Tibial artery (tissue), 4 donors: ENCODE results near the gene TFB1M.

Experiments
- DNase-seq, 2 donors: peaks; one replicate each; pipeline ENCODE4 v3.0.0-alpha.2; 2019
- H3K27ac ChIP-seq, 2 donors: fragments of 200-600 bp; sonication (generic) in 1 of 2; 1 replicate in 1 of 2; 2 replicates in 1 of 2; pipeline ENCODE4 v1.5.1; 2018 to 2019; ENCODE audit warnings: mild to moderate bottlenecking in 1 of 2
- H3K27me3 ChIP-seq, 2 donors: fragments of 200-600 bp; sonication (generic) in 1 of 2; one replicate each; pipeline versions ENCODE4 v1.5.1 to v1.6.0; 2016 to 2019
- H3K36me3 ChIP-seq, 3 donors: fragments of 200-600 bp; sonication (generic) in 2 of 3; one replicate each; pipeline ENCODE4 v1.5.1; 2016 to 2019; ENCODE audit warnings: mild to moderate bottlenecking in 2 of 3
- H3K4me1 ChIP-seq, 4 donors: fragments of 200-600 bp; sonication (generic) in 2 of 4; 1 replicate in 3 of 4; 2 replicates in 1 of 4; pipeline ENCODE4 v1.5.1; 2016 to 2019
- H3K4me3 ChIP-seq, 2 donors: fragments of 200-600 bp; sonication (generic) in 1 of 2; 1 replicate in 1 of 2; 2 replicates in 1 of 2; pipeline ENCODE4 v1.5.1; 2018 to 2019; ENCODE audit warnings: mild to moderate bottlenecking in 2 of 2
- H3K9me3 ChIP-seq, 3 donors: fragments of 200-600 bp; sonication (generic) in 1 of 3; one replicate each; pipeline ENCODE4 v1.5.1; 2016 to 2019
- CTCF ChIP-seq, 2 experiments: fragments of 200-600 bp in 1 of 2; fragments of 450-650 bp in 1 of 2; IDR thresholded peaks; one replicate each; pipeline ENCODE4 v1.5.1; 2017 to 2019; ENCODE audit warnings: antibody characterized with exemption in 2 of 2, mild to moderate bottlenecking in 1 of 2, moderate library complexity in 1 of 2
- intact Hi-C: fragments of 100-400 bp; cut with DNase I; formaldehyde crosslinking; loops from one replicate; pipeline ENCODE4 v1.15.0; 2023; ENCODE audit warnings: low total_unique reads

TFB1M gene

GRCh38 chr6:155351273-155352129 lies 37.2 kb upstream of the TFB1M start:
- peaks cover 0 to 21% (median 19%) of the 10 kb centered on the region in 3 donors for H3K9me3 ChIP-seq
- TF ChIP-seq CTCF (IDR thresholded peaks at IDR 0.05) = no peak
- H3K36me3 ChIP-seq = no peaks in the 10 kb centered on the region
- H3K4me3 ChIP-seq = no peak overlapping the region
- intact Hi-C loops = no loop called here
- no peak for DNase-seq
- no peaks in the 10 kb centered on the region for H3K27me3 ChIP-seq
- no peak overlapping the region for H3K27ac ChIP-seq
- no peaks in the 10 kb centered on the region for H3K4me1 ChIP-seq

GRCh38 chr6:155349956-155350355 lies 35.7 kb upstream of the TFB1M start:
- Histone ChIP-seq H3K36me3 (no peaks in the 10 kb centered on the region), H3K27me3 (no peaks in the 10 kb centered on the region), H3K9me3 (peaks cover 0 to 30% (median 19%) of the 10 kb centered on the region in 3 donors), H3K4me1 (no peaks in the 10 kb centered on the region), H3K27ac (no peak overlapping the region), H3K4me3 (no peak overlapping the region)
- no peak for DNase-seq
- intact Hi-C loops = no loop called here
- no peak for TF ChIP-seq CTCF (IDR thresholded peaks at IDR 0.05)

- Histone ChIP-seq H3K36me3 (no peaks in the 10 kb centered on the region), H3K4me3 (no peak overlapping the region), H3K27me3 (no peaks in the 10 kb centered on the region), H3K27ac (no peak overlapping the region), H3K4me1 (no peaks in the 10 kb centered on the region), H3K9me3 (peaks cover 0 to 30% (median 15%) of the 10 kb centered on the region in 3 donors)
- intact Hi-C loops = no loop called here
- DNase-seq = no peak
- no peak for TF ChIP-seq CTCF (IDR thresholded peaks at IDR 0.05)
Measured at GRCh38 chr6:155349129-155349528, 34.8 kb upstream of the TFB1M start.

GRCh38 chr6:155347800-155348199 lies 33.5 kb upstream of the TFB1M start:
- TF ChIP-seq CTCF (IDR thresholded peaks at IDR 0.05) = no peak

GRCh38 chr6:155346957-155347356 lies 32.7 kb upstream of the TFB1M start:
- no peak for TF ChIP-seq CTCF (IDR thresholded peaks at IDR 0.05)
- DNase-seq = no peak
- intact Hi-C loops = no loop called here
- Histone ChIP-seq H3K9me3 (peaks cover 0 to 18% (median 7%) of the 10 kb centered on the region in 3 donors), H3K27ac (no peak overlapping the region), H3K4me3 (no peak overlapping the region), H3K27me3 (no peaks in the 10 kb centered on the region), H3K4me1 (no peaks in the 10 kb centered on the region), H3K36me3 (no peaks in the 10 kb centered on the region)

More at GRCh38 chr6:155347800-155348199, 33.5 kb upstream of the TFB1M start:
- intact Hi-C loops = no loop called here
- H3K9me3 ChIP-seq = peaks cover 0 to 18% (median 7%) of the 10 kb centered on the region in 3 donors
- no peak overlapping the region for H3K27ac ChIP-seq
- DNase-seq = no peak
- no peaks in the 10 kb centered on the region for H3K4me1 ChIP-seq
- H3K4me3 ChIP-seq = no peak overlapping the region
- H3K36me3 ChIP-seq = no peaks in the 10 kb centered on the region
- no peaks in the 10 kb centered on the region for H3K27me3 ChIP-seq
